Measurements from ENCODE around the gene MAP6.
A peak's percentile ranks its signal among the peaks of the same experiment; 100 is the strongest.
"Not testable (repeated sequence)": the region's sequence is repeated elsewhere in the genome, so short reads cannot be mapped to it uniquely, and the experiment has no call there.

MAP6 gene

GRCh38 chr11:75589933-75590332 lies 78.9 kb downstream of the MAP6 start:
- DNase-seq: no peak

GRCh38 chr11:75589051-75589450 lies 79.8 kb downstream of the MAP6 start:
- no peak for DNase-seq

- DNase-seq: no peak
Observed at GRCh38 chr11:75588051-75588481, 80.8 kb downstream of the MAP6 start.

GRCh38 chr11:75586395-75586794 lies 82.4 kb downstream of the MAP6 start:
- DNase-seq: no peak

GRCh38 chr11:75585293-75585670 lies 83.6 kb downstream of the MAP6 start:
- DNase-seq: no peak

GRCh38 chr11:75584659-75585292 lies 84.1 kb downstream of the MAP6 start:
- not testable (repeated sequence) for DNase-seq

- DNase-seq: no peak
Observed at GRCh38 chr11:75583718-75584658, 84.8 kb downstream of the MAP6 start.

GRCh38 chr11:75582895-75583717 lies 85.7 kb downstream of the MAP6 start:
- DNase-seq: peak; percentile 47

- DNase-seq: no peak
Observed at GRCh38 chr11:75582506-75582894, 86.3 kb downstream of the MAP6 start.

- no peak for DNase-seq
Observed at GRCh38 chr11:75579841-75580240, 89.0 kb downstream of the MAP6 start.

- no peak for DNase-seq
Observed at GRCh38 chr11:75578977-75579376, 89.9 kb downstream of the MAP6 start.

GRCh38 chr11:75577207-75577606 lies 91.6 kb downstream of the MAP6 start:
- peak; percentile 38 for DNase-seq

- DNase-seq: no peak
Observed at GRCh38 chr11:75576499-75576918, 92.3 kb downstream of the MAP6 start.

- no peak for DNase-seq
Observed at GRCh38 chr11:75576017-75576416, 92.8 kb downstream of the MAP6 start.

GRCh38 chr11:75574698-75575602 lies 93.9 kb downstream of the MAP6 start:
- no peak for DNase-seq

- no peak for DNase-seq
Observed at GRCh38 chr11:75572744-75573143, 96.1 kb downstream of the MAP6 start.

- no peak for DNase-seq
Observed at GRCh38 chr11:75571625-75572024, 97.2 kb downstream of the MAP6 start.

GRCh38 chr11:75570559-75571139 lies 98.2 kb downstream of the MAP6 start:
- DNase-seq: no peak

GRCh38 chr11:75568616-75569219 lies 100.1 kb downstream of the MAP6 start:
- no peak for DNase-seq

GRCh38 chr11:75567971-75568370 lies 100.9 kb downstream of the MAP6 start:
- DNase-seq: no peak

- no peak for DNase-seq
Observed at GRCh38 chr11:75566763-75567279, 102.0 kb downstream of the MAP6 start.
